H1 (cell line): ENCODE data around the gene TP53BP1. TPM values are rescaled to one million over a fixed set of nuclear protein-coding genes. Genes with fewer than 3 reads are reported as not detected.

Experiments
- CTCF ChIA-PET: fragments of 300-600 bp; sonication (Branson Sonifier 250); formaldehyde crosslinking; loops from one replicate; lab custom pipeline; 2021; ENCODE audit not compliant: partially characterized antibody; lab: Charles Lee
- POLR2A ChIA-PET: fragments of 300-600 bp; sonication (Branson Sonifier 250); formaldehyde crosslinking; loops from one replicate; lab custom pipeline; 2021; ENCODE audit warnings: inconsistent platforms; ENCODE audit not compliant: partially characterized antibody; lab: Charles Lee
- DNase-seq, 2 experiments: peaks; one replicate each; pipeline versions ENCODE4 v3.0.0 to v3.0.0-alpha.2; 2010 to 2022; ENCODE audit warnings: low spot score in 2 of 2, low read depth in 1 of 2, mixed read lengths in 1 of 2
- FAIRE-seq: peaks from 2 replicates; lab custom pipeline; 2011; peaks lifted over from hg19 to GRCh38; lab: Jason Lieb, UNC
- H2AFZ ChIP-seq: 2 replicates; pipeline ENCODE4 v1.8.1; 2012; ENCODE audit warnings: low read length, inconsistent platforms
- H2AK5ac ChIP-seq: 2 replicates; pipeline ENCODE4 v1.6.1; 2013; ENCODE audit warnings: low read depth, low read length
- H2BK120ac ChIP-seq: replicated peaks from 2 replicates; pipeline ENCODE3; 2013; ENCODE audit warnings: low read depth, low read length, inconsistent platforms
- H2BK12ac ChIP-seq: 2 replicates; pipeline ENCODE4 v1.6.1; 2013; ENCODE audit warnings: low read depth, low read length
- H2BK15ac ChIP-seq: 2 replicates; pipeline ENCODE4 v1.6.1; 2013; ENCODE audit warnings: low read length
- H2BK20ac ChIP-seq: 2 replicates; pipeline ENCODE4 v1.6.1; 2013; ENCODE audit warnings: low read length
- H2BK5ac ChIP-seq: 2 replicates; pipeline ENCODE4 v1.6.1; 2013; ENCODE audit warnings: low read depth, low read length
- H3K14ac ChIP-seq: 2 replicates; pipeline ENCODE4 v1.6.1; 2013; ENCODE audit warnings: inconsistent platforms; ENCODE audit not compliant: insufficient read length
- H3K18ac ChIP-seq: 2 replicates; pipeline ENCODE4 v1.6.1; 2013; ENCODE audit warnings: low read length; ENCODE audit errors: extremely low read depth
- H3K23ac ChIP-seq: 2 replicates; pipeline ENCODE4 v1.6.1; 2013; ENCODE audit warnings: inconsistent platforms; ENCODE audit not compliant: insufficient read length
- H3K23me2 ChIP-seq: 2 replicates; pipeline ENCODE4 v1.6.1; 2013; ENCODE audit warnings: low read depth, low read length
- H3K27ac ChIP-seq: 2 replicates; pipeline ENCODE4 v1.6.1; 2011; ENCODE audit warnings: low read depth, low read length, inconsistent platforms
- H3K27me3 ChIP-seq, 4 experiments: replicated peaks in 1 of 4; 1 replicate in 1 of 4; 2 replicates in 3 of 4; pipeline versions ENCODE4 v1.6.1 to v1.8.1; 2011 to 2013; ENCODE audit warnings: low read length in 3 of 4, mild to moderate bottlenecking in 3 of 4, inconsistent platforms in 2 of 4, mixed read lengths in 2 of 4, moderate library complexity in 1 of 4; ENCODE audit not compliant: control insufficient read depth in 3 of 4, insufficient read depth in 3 of 4; ENCODE audit errors: extremely low read depth in 1 of 4
- H3K36me3 ChIP-seq, 4 experiments: 2 replicates each; pipeline versions ENCODE4 v1.6.1 to v1.8.1; 2011 to 2013; ENCODE audit warnings: mild to moderate bottlenecking in 4 of 4, low read length in 3 of 4, moderate library complexity in 2 of 4, control low read depth in 1 of 4, inconsistent platforms in 1 of 4; ENCODE audit not compliant: insufficient read depth in 4 of 4, control insufficient read depth in 2 of 4
- H3K4ac ChIP-seq: replicated peaks from 2 replicates; pipeline ENCODE3; 2013; ENCODE audit warnings: low read length, low read depth, mixed read lengths, inconsistent platforms; ENCODE audit not compliant: insufficient read length
- H3K4me1 ChIP-seq, 4 experiments: replicated peaks in 1 of 4; 1 replicate in 1 of 4; 2 replicates in 3 of 4; pipeline versions ENCODE4 v1.6.1 to v1.8.1; 2011 to 2013; ENCODE audit warnings: low read length in 3 of 4, inconsistent platforms in 2 of 4, mixed read lengths in 1 of 4; ENCODE audit not compliant: insufficient read depth in 4 of 4, control insufficient read depth in 3 of 4
- H3K4me2 ChIP-seq, 2 experiments: 2 replicates each; pipeline versions ENCODE4 v1.6.1 to v1.8.1; 2011 to 2013; ENCODE audit warnings: low read depth in 2 of 2, low read length in 2 of 2, control low read depth in 1 of 2, inconsistent platforms in 1 of 2, mild to moderate bottlenecking in 1 of 2; ENCODE audit not compliant: insufficient read depth in 1 of 2
- H3K4me3 ChIP-seq, 4 experiments: fragments of 200-600, 300-600 bp in 1 of 4; sonication (generic), shearing (Covaris generic), sonication (Bioruptor Twin) in 1 of 4; 2 replicates each; pipeline versions ENCODE4 v1.5.1 to v1.8.1; 2011 to 2016; ENCODE audit warnings: low read length in 4 of 4, low read depth in 3 of 4, control low read depth in 2 of 4, inconsistent platforms in 2 of 4, mild to moderate bottlenecking in 2 of 4, mixed read lengths in 1 of 4, moderate library complexity in 1 of 4; ENCODE audit not compliant: insufficient read depth in 2 of 4; ENCODE audit errors: extremely low read depth in 1 of 4
- H3K56ac ChIP-seq: replicated peaks from 2 replicates; pipeline ENCODE3; 2013; ENCODE audit warnings: low read depth, mild to moderate bottlenecking, mixed read lengths, low read length, inconsistent platforms; ENCODE audit not compliant: insufficient read length
- H3K79me1 ChIP-seq: 2 replicates; pipeline ENCODE4 v1.6.1; 2013; ENCODE audit warnings: low read depth, low read length, control low read depth
- H3K79me2 ChIP-seq, 2 experiments: 2 replicates each; pipeline versions ENCODE4 v1.6.1 to v1.8.1; 2012 to 2013; ENCODE audit warnings: low read length in 2 of 2, mild to moderate bottlenecking in 2 of 2, inconsistent platforms in 1 of 2; ENCODE audit not compliant: insufficient read depth in 2 of 2, control insufficient read depth in 1 of 2
- H3K9ac ChIP-seq, 4 experiments: replicated peaks in 1 of 4; 1 replicate in 1 of 4; 2 replicates in 3 of 4; pipeline versions ENCODE4 v1.6.1 to v1.8.1; 2011 to 2013; ENCODE audit warnings: low read depth in 3 of 4, low read length in 3 of 4, control low read depth in 2 of 4, mild to moderate bottlenecking in 2 of 4, moderate library complexity in 2 of 4, inconsistent platforms in 1 of 4; ENCODE audit errors: extremely low read depth in 1 of 4
- H3K9me3 ChIP-seq, 2 experiments: 2 replicates each; pipeline versions ENCODE4 v1.6.1 to v1.8.1; 2012 to 2013; ENCODE audit warnings: mild to moderate bottlenecking in 2 of 2, moderate library complexity in 2 of 2, control low read depth in 1 of 2, inconsistent platforms in 1 of 2, low read depth in 1 of 2, low read length in 1 of 2, mixed read lengths in 1 of 2; ENCODE audit not compliant: insufficient read depth in 2 of 2
- H4K20me1 ChIP-seq, 2 experiments: replicated peaks in 1 of 2; 2 replicates each; pipeline versions ENCODE3 to v1.8.1; 2011 to 2013; ENCODE audit warnings: inconsistent platforms in 2 of 2, low read length in 2 of 2, mild to moderate bottlenecking in 1 of 2; ENCODE audit not compliant: insufficient read depth in 2 of 2, control insufficient read depth in 1 of 2
- H4K5ac ChIP-seq: 2 replicates; pipeline ENCODE4 v1.6.1; 2013; ENCODE audit warnings: low read length, low read depth, mixed read lengths, inconsistent platforms; ENCODE audit not compliant: insufficient read length
- H4K8ac ChIP-seq: 2 replicates; pipeline ENCODE4 v1.8.0; 2013; ENCODE audit warnings: mild to moderate bottlenecking, moderate library complexity, low read length, inconsistent platforms; ENCODE audit not compliant: insufficient read depth; ENCODE audit errors: extremely low read depth
- H4K91ac ChIP-seq: replicated peaks from 2 replicates; pipeline ENCODE3; 2013; ENCODE audit warnings: low read length, mixed read lengths, inconsistent platforms; ENCODE audit not compliant: insufficient read length
- CEBPB ChIP-seq: IDR thresholded peaks from 2 replicates; pipeline ENCODE4 v1.6.1; 2012; ENCODE audit warnings: low read depth, low read length
- SP2 ChIP-seq: IDR thresholded peaks from 2 replicates; pipeline ENCODE4 v1.6.1; 2012; ENCODE audit warnings: mild to moderate bottlenecking, low read length, inconsistent platforms
- WGBS, 2 experiments: shearing (Covaris generic) in 1 of 2; methylation state at CpG; one replicate each; pipeline versions ENCODE4 v1.1.6 to v1.1.7; 2013 to 2015; ENCODE audit warnings: low lambda C conversion rate in 2 of 2, mixed read lengths in 2 of 2, inconsistent platforms in 1 of 2, low coverage in 1 of 2, missing lambda C conversion rate in 1 of 2; ENCODE audit not compliant: insufficient replicate concordance in 2 of 2, insufficient coverage in 1 of 2, insufficient read length in 1 of 2; ENCODE audit errors: extremely low coverage in 1 of 2, missing lambda C conversion rate in 1 of 2; 5-methylcytosine and 5-hydroxymethylcytosine counted together
- polyA plus RNA-seq, 7 experiments: library from polyadenylated mRNA; depleted of rRNA in 3 of 7; stranded (reverse) in 5 of 7; unstranded in 2 of 7; fragments of >200 nt in 5 of 7; fragments of 200-250 nt in 2 of 7; gene quantifications; 1 replicate in 5 of 7; 2 replicates in 1 of 7; 4 replicates in 1 of 7; pipeline versions ENCODE4 v1.2.1 to v1.2.3, GENCODE V29; 2011 to 2013; ENCODE audit warnings: missing spikeins in 2 of 7, mixed read lengths in 2 of 7
- total RNA-seq: library from RNA; stranded (reverse); fragmentation: NEBNext Ultra II Directional; extraction: Animal tissue kit (Norgen Biotek cat#: 25700); gene quantifications from 2 replicates; pipeline ENCODE4 v1.2.1, GENCODE V29; 2021

The TP53BP1 gene
- total and polyA plus RNA-seq, 2 of the 8 experiments (the other 6 are each of a cell fraction or from before 2014, with no cell fraction given) = 34.1 to 63.6 TPM

GRCh38 chr15:43420876-43421275, 72.1 kb downstream of the TP53BP1 start:
- Histone ChIP-seq H2AFZ (no peak overlapping the region), H2BK120ac (no peak overlapping the region), H2AK5ac (no peak overlapping the region), H3K4ac (no peak overlapping the region), H4K5ac (no peak overlapping the region), H4K8ac (no peak overlapping the region), H3K79me1 (no peaks in the 10 kb centered on the region; the same call in 1 of the 2 replicates), H3K4me3 (no peak overlapping the region), H3K23me2 (no peaks in the 10 kb centered on the region), H3K18ac (no peak overlapping the region), H3K36me3 (peaks cover 23 to 74% (median 57%) of the 10 kb centered on the region in 4 experiments), H3K14ac (no peak overlapping the region), H3K23ac (no peak overlapping the region), H3K27me3 (no peaks in the 10 kb centered on the region), H2BK15ac (no peak overlapping the region), H2BK20ac (no peak overlapping the region), H4K20me1 (peaks cover 0 to 3% of the 10 kb centered on the region in 2 experiments), H2BK5ac (no peak overlapping the region), H3K79me2 (no peaks in the 10 kb centered on the region), H4K91ac (no peak overlapping the region), H3K9me3 (no peaks in the 10 kb centered on the region), H3K27ac (no peak overlapping the region), H3K4me1 (no peaks in the 10 kb centered on the region), H3K9ac (no peak overlapping the region), H3K4me2 (no peak overlapping the region), H3K56ac (no peak overlapping the region), H2BK12ac (no peak overlapping the region)
- no peak for DNase-seq
- no peak for FAIRE-seq
- WGBS, 2 experiments = 95% methylated on average over 7 of the region's 7 CpGs; no CpG with 5 or more reads in 1 of the 2 experiments
- CTCF ChIA-PET = no interaction called here
- POLR2A ChIA-PET = no interaction called here
- no peak for TF ChIP-seq CEBPB
- TF ChIP-seq SP2 = no peak
